ENCODE results near the gene FAU.

The FAU gene

GRCh38 chr11:65113361-65113756, 8.6 kb downstream of the FAU start:
- peaks cover 25% of the 10 kb centered on the region for H3K4me1 ChIP-seq
- peaks cover 38% of the 10 kb centered on the region for H3K36me3 ChIP-seq (replicated peaks)
- in situ Hi-C loops (cut with MboI; ENCODE audit: low sequenced_read_pairs) = loop anchor here (10.0 to 25.0 kb wide), 2 partner anchors 269 to 851 kb away; partner anchors contain the start of genes CDC42BPG and PLCB3
- no peaks in the 10 kb centered on the region for H3K9me3 ChIP-seq
- peak in 1 of 2 experiments; percentile 62 for DNase-seq (ENCODE audit: low spot score in 2 of 2)
- H3K27me3 ChIP-seq (ENCODE audit: low read depth) = no peaks in the 10 kb centered on the region
- peak overlapping the region; percentile 75 for H3K4me3 ChIP-seq

GRCh38 chr11:65112546-65113360, 9.2 kb downstream of the FAU start:
- in situ Hi-C loops (cut with MboI; ENCODE audit: low sequenced_read_pairs) = loop anchor here (10.0 to 25.0 kb wide), 2 partner anchors 268 to 850 kb away; partner anchors contain the start of genes CDC42BPG and PLCB3
- Histone ChIP-seq H3K36me3 (replicated peaks) (peaks cover 33% of the 10 kb centered on the region), H3K4me3 (peak overlapping the region; percentile 75), H3K27me3 (ENCODE audit: low read depth) (no peaks in the 10 kb centered on the region), H3K9me3 (no peaks in the 10 kb centered on the region), H3K4me1 (peaks cover 23% of the 10 kb centered on the region)
- DNase-seq (ENCODE audit: low spot score in 2 of 2) = peak; percentile 44 to 80

- DNase-seq (ENCODE audit: low spot score in 2 of 2) = peak; percentile 92 to 99
- Histone ChIP-seq H3K4me1 (peaks cover 23% of the 10 kb centered on the region), H3K9me3 (no peaks in the 10 kb centered on the region), H3K36me3 (replicated peaks) (peaks cover 33% of the 10 kb centered on the region), H3K4me3 (peak within 1 kb of the TSS; percentile 75), H3K27me3 (ENCODE audit: low read depth) (no peaks in the 10 kb centered on the region)
- in situ Hi-C loops (cut with MboI; ENCODE audit: low sequenced_read_pairs) = loop anchor here (10.0 to 25.0 kb wide), 2 partner anchors 267 to 850 kb away; partner anchors contain the start of genes CDC42BPG and PLCB3
Measured at GRCh38 chr11:65111744-65112545, 10.0 kb downstream of the FAU start, which contains the start of gene TM7SF2. Gene TM7SF2 (plus strand): TSS chr11:65111872. CDS start chr11:65112016, 144 bp downstream.

GRCh38 chr11:65111159-65111743, 10.7 kb downstream of the FAU start:
- Histone ChIP-seq H3K36me3 (replicated peaks) (peaks cover 26% of the 10 kb centered on the region), H3K4me3 (peak overlapping the region; percentile 75), H3K4me1 (peaks cover 19% of the 10 kb centered on the region), H3K27me3 (ENCODE audit: low read depth) (no peaks in the 10 kb centered on the region), H3K9me3 (no peaks in the 10 kb centered on the region)
- in situ Hi-C loops (cut with MboI; ENCODE audit: low sequenced_read_pairs) = loop anchor here (10.0 to 25.0 kb wide), 2 partner anchors 266 to 849 kb away; partner anchors contain the start of genes CDC42BPG and PLCB3
- DNase-seq (ENCODE audit: low spot score in 2 of 2) = no peak

- H3K36me3 ChIP-seq (replicated peaks) = peaks cover 17% of the 10 kb centered on the region
Measured at GRCh38 chr11:65110354-65110861, 11.5 kb downstream of the FAU start.

GRCh38 chr11:65109231-65110198, 12.4 kb downstream of the FAU start:
- Histone ChIP-seq H3K36me3 (replicated peaks) (peaks cover 12% of the 10 kb centered on the region), H3K4me1 (peaks cover 13% of the 10 kb centered on the region), H3K4me3 (no peak overlapping the region), H3K27me3 (ENCODE audit: low read depth) (no peaks in the 10 kb centered on the region), H3K9me3 (no peaks in the 10 kb centered on the region)
- DNase-seq (ENCODE audit: low spot score in 2 of 2) = no peak
- in situ Hi-C loops (cut with MboI; ENCODE audit: low sequenced_read_pairs) = loop anchor here (10.0 to 25.0 kb wide), 2 partner anchors 265 to 847 kb away; partner anchors contain the start of genes CDC42BPG and PLCB3

More at GRCh38 chr11:65110354-65110861, 11.5 kb downstream of the FAU start:
- no peak overlapping the region for H3K4me3 ChIP-seq
- peak; percentile 62 to 96 for DNase-seq (ENCODE audit: low spot score in 2 of 2)
- in situ Hi-C loops (cut with MboI; ENCODE audit: low sequenced_read_pairs) = loop anchor here (10.0 to 25.0 kb wide), 2 partner anchors 266 to 848 kb away; partner anchors contain the start of genes CDC42BPG and PLCB3
- no peaks in the 10 kb centered on the region for H3K27me3 ChIP-seq (ENCODE audit: low read depth)
- no peaks in the 10 kb centered on the region for H3K9me3 ChIP-seq
- H3K4me1 ChIP-seq = peaks cover 13% of the 10 kb centered on the region

- Histone ChIP-seq H3K36me3 (replicated peaks) (peaks cover 12% of the 10 kb centered on the region), H3K4me1 (peaks cover 12% of the 10 kb centered on the region), H3K4me3 (no peak overlapping the region)
Measured at GRCh38 chr11:65108469-65109123, 13.3 kb downstream of the FAU start.

GRCh38 chr11:65107751-65108468, 14.0 kb downstream of the FAU start:
- in situ Hi-C loops (cut with MboI; ENCODE audit: low sequenced_read_pairs) = loop anchor here (25.0 kb wide), 1 partner anchor 846 kb away; the partner anchor contains the start of gene PLCB3
- Histone ChIP-seq H3K4me3 (no peak overlapping the region), H3K4me1 (peaks cover 6% of the 10 kb centered on the region), H3K9me3 (no peaks in the 10 kb centered on the region), H3K27me3 (ENCODE audit: low read depth) (no peaks in the 10 kb centered on the region), H3K36me3 (replicated peaks) (peaks cover 12% of the 10 kb centered on the region)
- no peak for DNase-seq (ENCODE audit: low spot score in 2 of 2)

More at GRCh38 chr11:65108469-65109123, 13.3 kb downstream of the FAU start:
- Histone ChIP-seq H3K27me3 (ENCODE audit: low read depth) (no peaks in the 10 kb centered on the region), H3K9me3 (no peaks in the 10 kb centered on the region)
- in situ Hi-C loops (cut with MboI; ENCODE audit: low sequenced_read_pairs) = loop anchor here (25.0 kb wide), 1 partner anchor 846 kb away; the partner anchor contains the start of gene PLCB3
- no peak for DNase-seq (ENCODE audit: low spot score in 2 of 2)

- Histone ChIP-seq H3K9me3 (no peaks in the 10 kb centered on the region), H3K4me3 (no peak overlapping the region), H3K4me1 (peaks cover 3% of the 10 kb centered on the region), H3K36me3 (replicated peaks) (peaks cover 12% of the 10 kb centered on the region), H3K27me3 (ENCODE audit: low read depth) (no peaks in the 10 kb centered on the region)
- in situ Hi-C loops (cut with MboI; ENCODE audit: low sequenced_read_pairs) = loop anchor here (25.0 kb wide), 1 partner anchor 845 kb away; the partner anchor contains the start of gene PLCB3
- DNase-seq (ENCODE audit: low spot score in 2 of 2) = no peak
Measured at GRCh38 chr11:65107078-65107477, 14.9 kb downstream of the FAU start.

- Histone ChIP-seq H3K4me1 (no peaks in the 10 kb centered on the region), H3K27me3 (ENCODE audit: low read depth) (no peaks in the 10 kb centered on the region), H3K4me3 (no peak overlapping the region), H3K36me3 (replicated peaks) (peaks cover 5% of the 10 kb centered on the region), H3K9me3 (no peaks in the 10 kb centered on the region)
- in situ Hi-C loops (cut with MboI; ENCODE audit: low sequenced_read_pairs) = loop anchor here (25.0 kb wide), 1 partner anchor 842 kb away; the partner anchor contains the start of gene PLCB3
- DNase-seq (ENCODE audit: low spot score in 2 of 2) = no peak
Measured at GRCh38 chr11:65104628-65105027, 17.3 kb downstream of the FAU start.

- no peaks in the 10 kb centered on the region for H3K9me3 ChIP-seq
- H3K4me1 ChIP-seq = no peaks in the 10 kb centered on the region
- no peak for DNase-seq (ENCODE audit: low spot score in 2 of 2)
- H3K36me3 ChIP-seq (replicated peaks) = no peaks in the 10 kb centered on the region; the same call in none of the 2 replicates
- no peak overlapping the region for H3K4me3 ChIP-seq
- in situ Hi-C loops (cut with MboI; ENCODE audit: low sequenced_read_pairs) = loop anchor here (25.0 kb wide), 1 partner anchor 841 kb away; the partner anchor contains the start of gene PLCB3
- H3K27me3 ChIP-seq (ENCODE audit: low read depth) = no peaks in the 10 kb centered on the region
Measured at GRCh38 chr11:65103476-65103875, 18.5 kb downstream of the FAU start.

Data from HAP-1 (cell line).